IMR-90 (cell line): Measurements from ENCODE around the gene IL6ST. TPM values are rescaled to one million over a fixed set of nuclear protein-coding genes. Genes with fewer than 3 reads are reported as not detected.
A peak's percentile ranks its signal among the peaks of the same experiment; 100 is the strongest.
"Not testable (repeated sequence)": the region's sequence is repeated elsewhere in the genome, so short reads cannot be mapped to it uniquely, and the experiment has no call there.

Experiments
- ATAC-seq: fragments of 200-7000 bp; cut with Tn5 transposase; 2 replicates; pipeline ENCODE4 v1.9.1; 2020; ENCODE audit warnings: low read depth, mild to moderate bottlenecking, moderate library complexity
- BruUV-seq: library from RNA; stranded (reverse); fragments of 400-500 nt; replicated peaks from 2 replicates; lab custom pipeline; 2021; lab: Mats Ljungman, UMichigan
- CTCF ChIA-PET: fragments of 300-600 bp; formaldehyde crosslinking; extraction: SDS; loops from one replicate; lab custom pipeline; 2021; ENCODE audit warnings: antibody characterized with exemption; lab: Yijun Ruan, JAX
- POLR2A ChIA-PET: fragments of 300-600 bp; sonication (Branson Sonifier 250); formaldehyde crosslinking; loops from one replicate; lab custom pipeline; 2022; ENCODE audit warnings: antibody characterized with exemption; ENCODE audit not compliant: unreplicated experiment; lab: Charles Lee
- DNase-seq: peaks from one replicate; pipeline ENCODE4 v3.0.0; 2013
- H2AFZ ChIP-seq: replicated peaks from 2 replicates; pipeline ENCODE3; 2013; ENCODE audit warnings: low read length, mild to moderate bottlenecking; ENCODE audit not compliant: poor library complexity
- H2AK5ac ChIP-seq: 2 replicates; pipeline ENCODE4 v1.6.1; 2013; ENCODE audit warnings: low read depth, low read length, inconsistent platforms
- H2AK9ac ChIP-seq: replicated peaks from 2 replicates; pipeline ENCODE3; 2013; ENCODE audit warnings: mild to moderate bottlenecking, low read depth, low read length, moderate library complexity; ENCODE audit not compliant: poor library complexity
- H2BK120ac ChIP-seq: 2 replicates; pipeline ENCODE4 v1.6.1; 2013; ENCODE audit warnings: low read depth, low read length, inconsistent platforms
- H2BK15ac ChIP-seq: 3 replicates; pipeline ENCODE4 v1.6.1; 2013; ENCODE audit warnings: low read depth, low read length, inconsistent platforms
- H2BK20ac ChIP-seq: 2 replicates; pipeline ENCODE4 v1.6.1; 2013; ENCODE audit warnings: low read depth, mild to moderate bottlenecking, inconsistent platforms, low read length, moderate library complexity
- H2BK5ac ChIP-seq: 2 replicates; pipeline ENCODE4 v1.6.1; 2013; ENCODE audit warnings: mild to moderate bottlenecking, low read depth, low read length, inconsistent platforms; ENCODE audit not compliant: poor library complexity, severe bottlenecking
- H3K14ac ChIP-seq: replicated peaks from 2 replicates; pipeline ENCODE4 v1.6.1; 2013; ENCODE audit warnings: low read depth, low read length, inconsistent platforms
- H3K18ac ChIP-seq: 2 replicates; pipeline ENCODE4 v1.6.1; 2013; ENCODE audit warnings: low read depth, low read length, control low read depth
- H3K23ac ChIP-seq: 2 replicates; pipeline ENCODE4 v1.6.1; 2013; ENCODE audit warnings: low read depth, low read length, inconsistent platforms
- H3K27ac ChIP-seq: 2 replicates; pipeline ENCODE4 v1.5.1; 2013; ENCODE audit warnings: mild to moderate bottlenecking, control low read depth, low read length; ENCODE audit not compliant: insufficient read depth
- H3K27me3 ChIP-seq: 2 replicates; pipeline ENCODE4 v1.6.1; 2013; ENCODE audit warnings: low read length; ENCODE audit not compliant: control insufficient read depth, insufficient read depth
- H3K36me3 ChIP-seq: 2 replicates; pipeline ENCODE4 v1.6.1; 2013; ENCODE audit warnings: low read length, mixed read lengths; ENCODE audit not compliant: control insufficient read depth, insufficient read depth
- H3K4ac ChIP-seq: 2 replicates; pipeline ENCODE4 v1.6.1; 2013; ENCODE audit warnings: low read depth, low read length, inconsistent platforms
- H3K4me1 ChIP-seq: 2 replicates; pipeline ENCODE4 v1.6.1; 2013; ENCODE audit warnings: low read length, mixed read lengths; ENCODE audit not compliant: control insufficient read depth, insufficient read depth
- H3K4me2 ChIP-seq: 2 replicates; pipeline ENCODE4 v1.6.1; 2013; ENCODE audit warnings: low read depth, mild to moderate bottlenecking, control low read depth, low read length, moderate library complexity
- H3K4me3 ChIP-seq: 2 replicates; pipeline ENCODE4 v1.5.1; 2013; ENCODE audit warnings: low read depth, mild to moderate bottlenecking, control low read depth, low read length, moderate library complexity; ENCODE audit not compliant: insufficient read depth
- H3K56ac ChIP-seq: 2 replicates; pipeline ENCODE4 v1.6.1; 2013; ENCODE audit warnings: low read length, inconsistent platforms; ENCODE audit not compliant: insufficient read depth; ENCODE audit errors: extremely low read depth
- H3K79me1 ChIP-seq, 2 experiments: 2 replicates each; pipeline ENCODE4 v1.6.1; 2013; ENCODE audit warnings: low read length in 2 of 2, inconsistent platforms in 1 of 2, low read depth in 1 of 2
- H3K9ac ChIP-seq: 2 replicates; pipeline ENCODE4 v1.6.1; 2013; ENCODE audit warnings: low read depth, low read length, control low read depth
- H3K9me1 ChIP-seq: 2 replicates; pipeline ENCODE4 v1.6.1; 2013; ENCODE audit warnings: low read length, inconsistent platforms; ENCODE audit not compliant: insufficient read depth
- H3K9me3 ChIP-seq: 2 replicates; pipeline ENCODE4 v1.6.1; 2013; ENCODE audit warnings: low read length; ENCODE audit not compliant: control insufficient read depth, insufficient read depth
- H4K20me1 ChIP-seq: 2 replicates; pipeline ENCODE4 v1.6.1; 2013; ENCODE audit warnings: low read length, inconsistent platforms; ENCODE audit not compliant: insufficient read depth
- H4K5ac ChIP-seq: 2 replicates; pipeline ENCODE4 v1.6.1; 2013; ENCODE audit warnings: mild to moderate bottlenecking, low read depth, low read length, control low read depth
- H4K8ac ChIP-seq, 2 experiments: 2 replicates each; pipeline ENCODE4 v1.6.1; 2013; ENCODE audit warnings: low read depth in 2 of 2, low read length in 2 of 2, control low read depth in 1 of 2, inconsistent platforms in 1 of 2
- H4K91ac ChIP-seq: 2 replicates; pipeline ENCODE4 v1.6.1; 2013; ENCODE audit warnings: low read depth, low read length, inconsistent platforms; ENCODE audit not compliant: insufficient read depth
- BHLHE40 ChIP-seq: fragments of 150-350 bp; IDR thresholded peaks from 2 replicates; pipeline ENCODE4 v1.6.1; 2016; ENCODE audit warnings: mild to moderate bottlenecking, low read depth, low read length
- CEBPB ChIP-seq: IDR thresholded peaks from 2 replicates; pipeline ENCODE4 v1.6.1; 2012; ENCODE audit warnings: low read depth, low read length, improper control_type of control experiment
- MAZ ChIP-seq: IDR thresholded peaks from 2 replicates; pipeline ENCODE4 v1.6.1; 2012; ENCODE audit warnings: low read depth, mild to moderate bottlenecking, low read length, improper control_type of control experiment, moderate library complexity, borderline replicate concordance
- POLR2A ChIP-seq: IDR thresholded peaks from 2 replicates; pipeline ENCODE4 v1.6.1; 2012; ENCODE audit warnings: mild to moderate bottlenecking, low read depth, low read length
- RFX5 ChIP-seq: IDR thresholded peaks from 2 replicates; pipeline ENCODE4 v1.8.0; 2012; ENCODE audit warnings: low read depth, mild to moderate bottlenecking, low read length, moderate library complexity
- WGBS, 2 experiments: methylation state at CpG; one replicate each; pipeline versions ENCODE4 v1.1.5 to v1.1.7; 2013; ENCODE audit warnings: missing lambda C conversion rate in 2 of 2; ENCODE audit not compliant: insufficient read length in 1 of 2; ENCODE audit errors: extremely low coverage in 2 of 2; 5-methylcytosine and 5-hydroxymethylcytosine counted together
- dilution Hi-C: fragments of 300-500 bp; cut with HindIII; formaldehyde crosslinking; loops from one replicate; pipeline ENCODE4 v1.14.3; 2018; ENCODE audit warnings: low sequenced_read_pairs; ENCODE audit not compliant: unreplicated experiment
- in situ Hi-C: fragments of 300-500 bp; cut with MboI; formaldehyde crosslinking; loops from 3 replicates; pipeline ENCODE4 v1.14.3; 2019; ENCODE audit warnings: low sequenced_read_pairs, inconsistent platforms, mixed read lengths
- intact Hi-C: fragments of 100-400 bp; cut with micrococcal nuclease; formaldehyde crosslinking; loops from 2 replicates; pipeline ENCODE4 v1.10.0; 2022
- polyA plus RNA-seq, 3 experiments: library from polyadenylated mRNA; depleted of rRNA; stranded (reverse); fragments of >200 nt; gene quantifications; 2 replicates each; pipeline ENCODE4 v1.2.3, GENCODE V29; 2012; ENCODE audit warnings: low replicate concordance in 1 of 3
- total RNA-seq: library from RNA; depleted of rRNA; stranded (reverse); fragments of >200 nt; gene quantifications from 2 replicates; pipeline ENCODE4 v1.2.3, GENCODE V29; 2012
- TF ChIP-seq, protein P1 (sequence below): fragments of 150-350 bp; IDR thresholded peaks from 2 replicates; pipeline ENCODE4 v1.6.1; 2016; ENCODE audit warnings: low read depth, mild to moderate bottlenecking, low read length, moderate library complexity, borderline replicate concordance

IL6ST gene
- total and polyA plus RNA-seq, 2 of the 4 experiments (the other 2 are of a cell fraction), result 90.6 to 506 TPM

GRCh38 chr5:55994495-55994997, at the start of gene IL6ST (continued):
- TF ChIP-seq, protein P1, sequence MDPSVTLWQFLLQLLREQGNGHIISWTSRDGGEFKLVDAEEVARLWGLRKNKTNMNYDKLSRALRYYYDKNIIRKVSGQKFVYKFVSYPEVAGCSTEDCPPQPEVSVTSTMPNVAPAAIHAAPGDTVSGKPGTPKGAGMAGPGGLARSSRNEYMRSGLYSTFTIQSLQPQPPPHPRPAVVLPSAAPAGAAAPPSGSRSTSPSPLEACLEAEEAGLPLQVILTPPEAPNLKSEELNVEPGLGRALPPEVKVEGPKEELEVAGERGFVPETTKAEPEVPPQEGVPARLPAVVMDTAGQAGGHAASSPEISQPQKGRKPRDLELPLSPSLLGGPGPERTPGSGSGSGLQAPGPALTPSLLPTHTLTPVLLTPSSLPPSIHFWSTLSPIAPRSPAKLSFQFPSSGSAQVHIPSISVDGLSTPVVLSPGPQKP, result no peak
- peak; percentile 95 for TF ChIP-seq POLR2A
- TF ChIP-seq MAZ, result no peak

DNA sequence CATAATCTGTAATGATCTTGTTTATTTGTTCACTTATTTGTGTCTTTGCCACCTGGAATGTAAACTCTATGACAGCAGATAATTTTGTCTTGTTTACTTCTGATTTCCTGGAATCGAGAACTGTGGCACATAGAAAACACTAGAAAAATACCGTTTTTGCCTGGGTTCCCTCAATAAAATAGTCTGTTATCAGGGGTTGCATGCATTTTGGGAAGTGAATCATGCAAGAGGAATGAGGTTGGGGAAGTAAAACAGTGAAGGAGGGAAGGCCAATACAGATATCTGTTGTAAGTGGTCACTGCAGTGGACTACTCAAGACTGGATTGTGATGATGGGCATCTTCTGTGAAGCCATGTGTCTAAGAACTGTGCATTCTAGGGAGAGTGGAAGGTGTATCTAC, 45.2 kb upstream of the IL6ST start:
- Histone ChIP-seq H3K18ac (no peak overlapping the region), H3K4me2 (no peak overlapping the region), H2AFZ (peak overlapping the region; percentile 24), H2BK5ac (no peak overlapping the region), H3K9me3 (no peaks in the 10 kb centered on the region), H3K27ac (no peak overlapping the region), H3K23ac (no peak overlapping the region), H4K91ac (no peak overlapping the region; the same call in 1 of the 2 replicates), H2AK9ac (peak overlapping the region; percentile 48), H3K56ac (no peak overlapping the region), H2BK15ac (peak overlapping the region; percentile 73; the same call in 1 of the 3 replicates), H4K8ac (peak overlapping the region in 1 of 2 experiments; percentile 23; a peak in 1 of 4 replicates), H4K5ac (no peak overlapping the region), H3K9me1 (peaks cover 6% of the 10 kb centered on the region), H2AK5ac (no peak overlapping the region), H3K4me1 (0 out of 2 replicates have a peak, but pooled peaks cover 2% of the 10 kb centered on the region), H3K36me3 (no peaks in the 10 kb centered on the region), H3K4ac (peak overlapping the region; percentile 39; the same call in 1 of the 2 replicates), H3K14ac (peak overlapping the region; percentile 56), H2BK120ac (peak overlapping the region; percentile 35; the same call in 1 of the 2 replicates), H3K9ac (no peak overlapping the region), H4K20me1 (no peaks in the 10 kb centered on the region), H3K79me1 (no peaks in the 10 kb centered on the region; a peak in 1 of 4 replicates), H3K4me3 (no peak overlapping the region), H2BK20ac (peak overlapping the region; percentile 64; the same call in 1 of the 2 replicates), H3K27me3 (no peaks in the 10 kb centered on the region)
- ChIA-PET CTCF (no interaction called here), POLR2A (no interaction called here)
- DNase-seq (peak; percentile 51), ATAC-seq (peak; percentile 53)
- no peak for TF ChIP-seq BHLHE40
- no peak for TF ChIP-seq CEBPB
- TF ChIP-seq RFX5, result no peak
- in situ Hi-C loops, result no loop called here
- no TSS peak for BruUV-seq
- intact Hi-C loops, result no loop called here
- 71% methylated on average over 2 of the region's 2 CpGs; no CpG with 5 or more reads in 1 of the 2 experiments for WGBS, 2 experiments
- dilution Hi-C loops, result no loop called here

GRCh38 chr5:56038206-56038605, 43.4 kb upstream of the IL6ST start:
- H2AFZ ChIP-seq, BruUV-seq, CTCF ChIA-PET, H4K20me1 ChIP-seq, H3K4me1 ChIP-seq, intact Hi-C loops, H3K27ac ChIP-seq, H2AK5ac ChIP-seq, H3K79me1 ChIP-seq, in situ Hi-C loops, H3K23ac ChIP-seq, H2BK15ac ChIP-seq, H4K5ac ChIP-seq, H3K56ac ChIP-seq, DNase-seq, H3K4me2 ChIP-seq, H3K4me3 ChIP-seq, ATAC-seq, H3K18ac ChIP-seq, dilution Hi-C loops, H3K9me1 ChIP-seq, H3K9me3 ChIP-seq, H2BK20ac ChIP-seq, H3K27me3 ChIP-seq, H2BK120ac ChIP-seq, H2BK5ac ChIP-seq, H3K14ac ChIP-seq, H4K91ac ChIP-seq, H4K8ac ChIP-seq, H3K36me3 ChIP-seq, POLR2A ChIA-PET, H2AK9ac ChIP-seq, H3K9ac ChIP-seq, H3K4ac ChIP-seq: not testable (repeated sequence)
- no CpG with 5 or more reads among the region's 6 CpGs for WGBS, 2 experiments
